Glutamatergic neuron (in vitro differentiated cells): ENCODE data around the gene MAN2B1. TPM values are rescaled to one million over a fixed set of nuclear protein-coding genes. Genes with fewer than 3 reads are reported as not detected.
"Not testable (repeated sequence)": the region's sequence is repeated elsewhere in the genome, so short reads cannot be mapped to it uniquely, and the experiment has no call there.

Experiments used
- DNase-seq: peaks from one replicate; pipeline ENCODE4 v3.0.0; 2022
- H3K27ac Mint-ChIP-seq: one replicate; pipeline ENCODE4 v1.8.0; 2020; ENCODE audit warnings: mild to moderate bottlenecking, mixed read lengths, inconsistent platforms; ENCODE audit not compliant: unreplicated experiment
- H3K27me3 Mint-ChIP-seq: one replicate; pipeline ENCODE4 v1.8.0; 2020; ENCODE audit warnings: mild to moderate bottlenecking, moderate library complexity, mixed read lengths, inconsistent platforms; ENCODE audit not compliant: unreplicated experiment
- H3K36me3 Mint-ChIP-seq: one replicate; pipeline ENCODE4 v1.8.0; 2020; ENCODE audit warnings: mild to moderate bottlenecking, mixed read lengths, inconsistent platforms; ENCODE audit not compliant: unreplicated experiment
- H3K4me1 Mint-ChIP-seq: one replicate; pipeline ENCODE4 v1.8.0; 2020; ENCODE audit warnings: mild to moderate bottlenecking, low read depth, mixed read lengths, inconsistent platforms; ENCODE audit not compliant: unreplicated experiment
- H3K4me3 Mint-ChIP-seq: one replicate; pipeline ENCODE4 v1.8.0; 2020; ENCODE audit warnings: mild to moderate bottlenecking, mixed read lengths, inconsistent platforms; ENCODE audit not compliant: unreplicated experiment
- H3K9me3 Mint-ChIP-seq: one replicate; pipeline ENCODE4 v1.8.0; 2020; ENCODE audit warnings: mild to moderate bottlenecking, moderate library complexity, mixed read lengths, inconsistent platforms; ENCODE audit not compliant: unreplicated experiment
- CTCF ChIP-seq: fragments of 200-600 bp; sonication (generic); IDR thresholded peaks from one replicate; pipeline ENCODE4 v1.5.0; 2021; ENCODE audit not compliant: partially characterized antibody, unreplicated experiment
- total RNA-seq: library from RNA; stranded (reverse); fragmentation: NEBNext Ultra II Directional; extraction: Animal tissue kit (Norgen Biotek cat#: 25700); gene quantifications from one replicate; pipeline ENCODE4 v1.2.1, GENCODE V29; 2021; ENCODE audit not compliant: unreplicated experiment

The MAN2B1 gene
- total RNA-seq, 1 donor from 2014 or later: 72.2 TPM

DNA sequence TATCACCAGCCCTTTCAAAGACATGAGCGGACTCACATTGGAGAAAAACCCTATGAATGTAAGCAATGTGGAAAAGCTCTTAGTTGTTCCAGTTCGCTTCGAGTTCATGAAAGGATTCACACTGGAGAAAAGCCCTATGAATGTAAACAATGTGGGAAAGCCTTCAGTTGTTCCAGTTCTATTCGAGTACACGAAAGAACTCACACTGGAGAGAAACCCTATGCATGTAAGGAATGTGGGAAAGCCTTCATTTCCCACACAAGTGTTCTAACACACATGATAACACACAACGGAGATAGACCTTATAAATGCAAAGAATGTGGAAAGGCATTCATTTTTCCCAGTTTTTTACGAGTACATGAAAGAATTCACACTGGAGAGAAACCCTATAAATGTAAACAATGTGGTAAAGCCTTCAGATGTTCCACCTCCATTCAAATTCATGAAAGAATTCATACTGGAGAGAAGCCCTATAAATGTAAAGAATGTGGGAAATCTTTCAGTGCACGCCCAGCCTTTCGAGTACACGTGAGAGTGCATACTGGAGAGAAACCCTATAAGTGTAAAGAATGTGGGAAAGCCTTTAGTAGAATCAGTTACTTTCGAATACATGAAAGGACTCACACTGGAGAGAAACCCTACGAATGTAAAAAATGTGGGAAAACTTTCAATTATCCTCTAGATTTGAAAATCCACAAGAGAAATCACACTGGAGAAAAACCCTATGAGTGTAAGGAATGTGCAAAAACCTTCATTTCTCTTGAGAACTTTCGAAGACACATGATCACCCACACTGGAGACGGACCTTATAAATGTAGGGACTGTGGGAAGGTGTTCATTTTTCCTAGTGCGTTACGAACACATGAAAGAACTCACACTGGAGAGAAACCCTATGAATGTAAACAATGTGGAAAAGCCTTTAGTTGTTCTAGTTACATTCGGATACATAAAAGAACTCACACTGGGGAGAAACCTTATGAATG, 38.2 kb downstream of the MAN2B1 start:
- Mint-ChIP-seq H3K27ac (no peak overlapping the region), H3K27me3 (no peaks in the 10 kb centered on the region), H3K4me3 (no peak overlapping the region), H3K9me3 (peaks cover 5% of the 10 kb centered on the region), H3K36me3 (peaks cover 42% of the 10 kb centered on the region), H3K4me1 (no peaks in the 10 kb centered on the region)
- no peak for TF ChIP-seq CTCF
- no peak for DNase-seq

GRCh38 chr19:12626958-12627357, 39.6 kb downstream of the MAN2B1 start:
- H3K9me3 Mint-ChIP-seq: peaks cover 6% of the 10 kb centered on the region
- no peak overlapping the region for H3K27ac Mint-ChIP-seq
- DNase-seq: no peak
- H3K36me3 Mint-ChIP-seq: peaks cover 47% of the 10 kb centered on the region
- H3K4me1 Mint-ChIP-seq: no peaks in the 10 kb centered on the region
- H3K27me3 Mint-ChIP-seq: no peaks in the 10 kb centered on the region
- H3K4me3 Mint-ChIP-seq: no peak overlapping the region
- TF ChIP-seq CTCF: no peak

GRCh38 chr19:12623361-12624031, 43.0 kb downstream of the MAN2B1 start:
- Mint-ChIP-seq H3K27ac (no peak overlapping the region), H3K4me1 (no peaks in the 10 kb centered on the region), H3K4me3 (no peak overlapping the region), H3K27me3 (no peaks in the 10 kb centered on the region), H3K9me3 (peaks cover 10% of the 10 kb centered on the region), H3K36me3 (peaks cover 29% of the 10 kb centered on the region)
- TF ChIP-seq CTCF: no peak
- no peak for DNase-seq

DNA sequence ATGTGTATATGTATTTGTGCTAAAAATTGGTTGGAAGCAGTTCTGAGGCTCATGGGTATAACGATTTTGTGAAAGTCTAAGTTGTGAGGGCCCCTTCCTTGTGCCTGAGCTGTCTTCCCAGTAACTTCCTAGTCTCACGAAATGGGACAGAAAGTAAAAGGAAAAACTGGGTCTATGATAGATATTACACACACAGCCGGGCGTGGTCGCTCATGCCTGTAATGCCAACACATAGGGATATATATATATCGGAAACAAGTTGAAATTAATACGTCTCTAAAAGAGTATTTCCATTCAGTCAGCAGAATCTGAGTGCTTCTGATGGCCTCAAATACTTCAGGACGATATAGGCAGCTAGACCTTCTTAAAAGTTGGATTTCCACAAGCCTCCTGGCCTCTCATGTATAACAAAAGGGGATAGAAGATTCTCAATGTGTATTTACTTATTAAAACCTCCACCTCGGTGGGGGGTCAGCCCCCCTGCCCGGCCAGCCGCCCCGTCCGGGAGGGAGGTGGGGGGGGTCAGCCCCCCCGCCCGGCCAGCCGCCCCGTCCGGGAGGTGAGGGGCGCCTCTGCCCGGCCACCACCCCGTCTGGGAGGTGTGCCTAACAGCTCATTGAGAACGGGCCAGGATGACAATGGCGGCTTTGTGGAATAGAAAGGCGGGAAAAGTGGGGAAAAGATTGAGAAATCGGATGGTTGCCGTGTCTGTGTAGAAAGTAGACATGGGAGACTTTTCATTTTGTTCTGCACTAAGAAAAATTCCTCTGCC, 45.1 kb downstream of the MAN2B1 start:
- not testable (repeated sequence) for H3K9me3 Mint-ChIP-seq, H3K27me3 Mint-ChIP-seq, H3K4me1 Mint-ChIP-seq, H3K4me3 Mint-ChIP-seq, H3K27ac Mint-ChIP-seq, DNase-seq
- peaks cover 12% of the 10 kb centered on the region for H3K36me3 Mint-ChIP-seq

GRCh38 chr19:12617646-12618045, 48.9 kb downstream of the MAN2B1 start:
- Mint-ChIP-seq H3K4me1 (no peaks in the 10 kb centered on the region), H3K4me3 (no peak overlapping the region), H3K36me3 (peaks cover 4% of the 10 kb centered on the region)

More at GRCh38 chr19:12617646-12618045, 48.9 kb downstream of the MAN2B1 start:
- Mint-ChIP-seq H3K9me3 (peaks cover 3% of the 10 kb centered on the region), H3K27ac (no peak overlapping the region), H3K27me3 (peaks cover 4% of the 10 kb centered on the region)
- TF ChIP-seq CTCF: no peak
- no peak for DNase-seq
